ENCODE results near the gene HOXC10.

HOXC10 gene

DNA sequence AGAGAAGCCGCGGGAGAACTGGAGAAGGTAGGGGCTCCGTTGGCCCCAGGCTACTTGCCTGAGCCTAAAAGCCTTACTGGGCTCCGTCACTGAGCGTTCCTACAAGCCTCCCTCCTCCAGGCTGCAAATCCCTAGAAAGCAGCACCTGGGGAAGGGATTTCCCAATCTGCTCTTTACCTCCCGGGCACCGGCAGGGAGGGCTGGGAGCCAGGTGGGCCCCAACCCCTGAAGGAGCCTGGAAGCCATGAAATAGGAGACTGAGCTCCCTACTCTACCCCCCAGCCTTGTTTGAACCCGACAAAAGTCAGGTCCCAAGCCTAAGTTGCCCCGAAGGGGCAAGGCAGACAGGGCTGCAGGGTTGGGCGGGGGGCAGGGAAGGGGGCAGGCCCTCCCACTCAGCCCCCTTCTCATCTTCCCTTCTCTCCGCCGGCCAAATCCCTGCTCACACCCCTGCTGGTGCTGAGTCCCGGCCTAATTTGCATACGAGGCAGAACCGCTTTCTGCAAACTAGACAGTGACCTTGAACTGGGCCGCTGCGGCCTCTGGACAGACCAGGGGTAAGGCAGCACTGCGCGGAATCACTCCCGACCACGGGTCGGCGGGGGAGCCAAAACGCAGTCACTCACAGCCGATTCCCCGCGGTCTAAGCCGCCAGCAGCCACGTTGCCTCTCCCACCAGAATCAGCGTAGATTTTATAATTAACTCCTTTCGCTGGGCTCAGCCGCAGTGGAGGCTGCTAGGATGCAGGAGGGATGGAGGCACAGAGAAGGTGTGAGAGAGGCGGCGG lies 34.0 kb upstream of the HOXC10 start:
- no peak for DNase-seq

DNA sequence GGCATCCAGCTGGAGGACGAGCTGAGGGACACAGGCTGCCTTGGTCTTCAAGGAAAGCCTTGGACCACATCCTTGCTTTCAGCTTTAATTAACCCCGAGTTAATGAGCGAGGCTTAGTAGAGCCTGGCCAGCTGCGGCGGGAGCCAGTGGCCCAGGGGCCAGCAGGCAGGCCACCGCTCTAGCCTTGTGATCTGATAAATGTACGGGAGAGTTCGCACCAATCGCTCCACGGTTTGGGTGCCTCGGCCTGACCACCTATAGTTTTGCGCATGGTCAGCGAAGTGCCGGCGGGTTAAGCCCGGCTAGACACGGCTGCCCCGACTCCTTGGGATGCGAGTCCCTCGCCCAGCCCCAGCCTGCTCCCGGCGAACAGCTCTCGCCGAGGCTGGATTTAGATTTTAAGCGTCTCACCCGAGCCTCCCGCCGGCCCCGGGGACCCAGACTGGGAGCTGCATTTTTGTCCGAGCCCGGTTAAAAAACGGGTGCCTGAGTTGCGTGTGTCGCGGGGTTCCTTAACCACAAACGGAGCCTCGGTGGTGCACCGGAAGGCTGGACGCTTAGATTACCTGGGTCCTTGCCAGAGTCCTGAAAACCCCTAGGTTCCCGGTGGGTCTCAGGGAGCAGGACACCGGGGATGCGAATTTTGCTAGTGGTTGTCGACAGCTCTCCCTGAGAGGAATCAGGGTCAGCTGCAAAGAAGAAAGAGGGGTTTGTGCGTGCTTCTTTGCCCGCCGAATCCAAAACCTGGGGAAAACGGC lies 33.2 kb upstream of the HOXC10 start:
- no peak for DNase-seq

DNA sequence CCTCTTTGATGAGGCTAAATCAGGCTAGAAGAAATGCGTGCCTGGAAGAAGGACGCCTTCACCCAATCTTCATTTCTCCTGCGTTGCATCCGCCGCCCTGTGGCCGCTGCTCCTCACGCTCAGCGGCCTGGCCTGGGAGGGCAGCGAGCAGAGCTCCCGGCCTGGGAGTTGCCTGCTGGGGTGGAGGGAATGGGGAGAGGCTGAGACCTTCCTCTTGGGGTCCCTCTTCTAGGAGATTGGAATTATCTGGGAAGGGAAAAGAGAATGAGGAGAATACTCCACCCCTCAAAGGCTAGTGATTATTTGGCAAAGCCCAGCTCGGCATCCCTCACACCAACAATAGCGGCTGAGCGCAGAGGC lies 32.6 kb upstream of the HOXC10 start:
- DNase-seq, result no peak

DNA sequence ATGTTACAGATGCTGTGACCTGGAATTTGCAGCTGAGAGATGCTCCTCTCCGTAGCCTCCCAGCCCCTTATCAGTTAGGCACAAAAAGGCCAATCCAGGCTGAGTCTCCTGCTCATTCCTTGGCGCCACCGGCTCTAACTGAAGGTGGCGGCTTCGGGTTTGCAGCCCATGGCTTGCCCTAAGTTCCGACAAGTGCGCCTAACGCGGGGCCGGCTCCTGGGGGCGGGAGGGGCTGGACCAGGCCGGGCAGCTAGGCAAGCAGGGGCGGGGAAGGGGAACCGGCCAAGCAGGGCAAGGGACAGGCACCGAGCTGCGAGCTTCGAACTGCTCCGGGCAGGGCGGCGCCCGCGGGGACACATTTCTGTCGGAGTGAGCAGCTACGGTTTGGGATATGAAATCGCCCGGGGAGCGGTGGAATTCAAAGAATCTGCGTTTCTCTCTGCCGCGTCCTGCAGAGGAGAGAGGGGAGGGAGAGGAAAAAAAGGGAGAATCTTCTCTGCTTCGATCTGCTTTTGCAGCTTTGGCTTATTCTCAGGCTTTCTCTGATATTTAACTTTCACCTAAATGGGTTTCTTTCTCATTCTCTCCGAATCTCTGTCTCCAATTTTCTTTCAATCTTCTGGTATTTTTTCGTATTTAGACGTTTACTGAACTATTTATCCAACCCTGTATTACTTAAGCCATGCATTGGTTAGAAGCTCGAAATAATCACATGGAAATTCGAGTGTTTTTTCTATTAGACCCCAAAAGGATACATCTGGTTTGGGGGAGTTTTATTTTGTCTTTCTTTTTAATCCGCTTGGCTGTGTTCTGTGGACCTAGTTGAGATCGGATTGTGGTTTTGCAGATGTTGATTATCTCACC lies 31.8 kb upstream of the HOXC10 start:
- no peak for DNase-seq

GRCh38 chr12:53953831-53954693 lies 30.9 kb upstream of the HOXC10 start:
- no peak for DNase-seq

DNA sequence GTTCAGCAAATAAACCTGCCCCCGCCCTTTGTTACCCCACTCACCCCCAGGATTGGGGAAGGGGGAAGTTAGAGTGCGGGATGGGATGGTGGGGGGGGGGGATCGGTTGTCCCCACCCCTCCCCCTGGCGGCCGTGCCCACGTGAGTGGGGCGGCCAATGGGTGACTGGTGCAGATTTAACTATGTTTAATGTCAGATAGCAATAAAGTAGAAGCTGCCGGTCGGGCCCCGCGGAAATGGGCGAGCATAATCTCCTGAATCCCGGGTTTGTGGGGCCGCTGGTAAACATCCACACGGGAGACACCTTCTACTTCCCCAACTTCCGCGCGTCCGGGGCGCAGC lies 30.3 kb upstream of the HOXC10 start, which contains the start of gene HOXC12:
HOXC12 (plus strand) TSS at position 210 of the 342 bp plus-strand sequence; CDS start at position 237, 27 bp downstream.
- DNase-seq, result no peak

GRCh38 chr12:53955036-53955775 lies 29.7 kb upstream of the HOXC10 start:
- no peak for DNase-seq

DNA sequence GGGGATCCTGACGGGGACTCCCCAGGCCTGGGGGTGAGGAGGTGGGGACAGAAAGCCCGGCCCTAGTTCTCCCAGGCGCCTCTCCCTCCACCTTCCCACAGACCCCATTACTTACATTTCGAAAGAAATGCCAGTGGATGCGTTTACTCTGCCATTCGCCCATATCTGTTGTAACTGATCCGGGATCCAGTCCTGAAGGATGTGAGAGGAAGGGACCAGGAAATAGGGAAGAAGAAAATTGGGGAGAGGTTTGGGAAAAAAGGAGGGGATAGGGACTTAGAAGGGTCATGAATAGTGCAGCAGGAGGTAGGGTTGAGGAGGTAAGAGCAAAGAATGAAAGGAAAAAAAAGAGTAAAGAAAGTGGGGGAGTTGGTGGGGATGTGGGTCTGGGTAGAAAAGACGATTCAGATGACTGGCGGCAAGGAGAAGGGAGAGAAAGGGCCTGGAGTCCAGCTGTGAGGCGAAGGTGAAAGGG lies 29.1 kb upstream of the HOXC10 start:
- DNase-seq, result no peak

GRCh38 chr12:53956251-53956887 lies 28.6 kb upstream of the HOXC10 start:
- DNase-seq, result no peak

- DNase-seq, result no peak
Measured at GRCh38 chr12:53956914-53957536, 27.9 kb upstream of the HOXC10 start.

GRCh38 chr12:53958128-53958527 lies 26.8 kb upstream of the HOXC10 start:
- no peak for DNase-seq

DNA sequence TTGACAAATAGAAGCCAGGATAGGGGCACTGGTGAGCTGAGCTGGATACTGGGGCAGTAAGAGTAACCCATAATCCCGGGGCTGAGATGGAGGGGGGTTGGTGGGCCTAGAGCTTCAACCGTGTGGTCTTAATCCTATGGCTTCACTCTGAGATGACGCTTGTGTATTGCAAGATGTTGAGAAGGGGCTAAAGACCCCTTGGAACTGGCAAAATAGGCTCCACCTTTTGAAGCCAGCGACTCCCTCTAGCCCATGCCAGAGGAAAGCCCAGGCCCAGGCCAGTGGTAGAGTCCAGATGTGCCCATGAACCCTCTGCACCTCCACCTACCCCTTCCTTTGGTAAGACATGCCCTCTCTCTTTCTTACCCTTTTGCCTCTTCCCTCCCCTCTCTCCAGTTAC lies 25.6 kb upstream of the HOXC10 start:
- no peak for DNase-seq

- DNase-seq, result no peak
Measured at GRCh38 chr12:53960187-53961024, 24.5 kb upstream of the HOXC10 start.

GRCh38 chr12:53961025-53961761 lies 23.8 kb upstream of the HOXC10 start:
- DNase-seq, result no peak

DNA sequence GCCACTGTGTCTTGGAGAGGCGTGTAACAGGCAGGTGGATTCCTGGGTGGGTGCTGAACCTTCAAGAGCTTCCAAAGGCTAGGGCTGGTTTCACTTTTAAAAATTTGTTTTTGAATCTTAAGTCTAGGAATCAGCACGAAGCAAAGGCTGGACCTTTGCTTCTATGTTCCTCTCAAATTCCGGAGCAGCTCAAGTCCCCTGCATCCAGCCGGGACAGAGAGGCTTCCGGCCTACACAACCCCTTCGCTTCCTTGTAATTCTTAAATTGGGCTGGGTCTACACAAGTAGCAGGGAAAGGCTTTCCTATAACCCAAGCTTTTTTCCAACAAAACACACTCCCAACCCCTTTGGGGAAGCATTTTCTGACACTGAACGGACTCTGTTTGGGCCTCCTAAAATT lies 21.9 kb upstream of the HOXC10 start:
- DNase-seq, result no peak

GRCh38 chr12:53963434-53964314 lies 21.3 kb upstream of the HOXC10 start:
- no peak for DNase-seq

- no peak for DNase-seq
Measured at GRCh38 chr12:53964315-53964713, 20.6 kb upstream of the HOXC10 start.
